Spinal cord (tissue), 10 donors: ENCODE results near the gene PGBD5. TPM values are rescaled to one million over a fixed set of nuclear protein-coding genes. Genes with fewer than 3 reads are reported as not detected.

Experiments
- DNase-seq, 6 donors: peaks; one replicate each; pipeline versions ENCODE4 v3.0.0 to v3.0.0-alpha.2; 2013 to 2015; ENCODE audit warnings: low spot score in 6 of 6, low read depth in 4 of 6
- H3K27ac ChIP-seq: one replicate; pipeline ENCODE4 v1.5.1; 2013; ENCODE audit warnings: low read depth, low read length, control low read depth
- H3K27me3 ChIP-seq: one replicate; pipeline ENCODE4 v1.6.1; 2013; ENCODE audit warnings: low read length; ENCODE audit not compliant: control insufficient read depth, insufficient read depth
- H3K36me3 ChIP-seq: one replicate; pipeline ENCODE4 v1.6.1; 2013; ENCODE audit warnings: low read length; ENCODE audit not compliant: control insufficient read depth, insufficient read depth
- H3K4me1 ChIP-seq: one replicate; pipeline ENCODE4 v1.6.1; 2013; ENCODE audit warnings: low read length; ENCODE audit not compliant: control insufficient read depth, insufficient read depth
- H3K4me3 ChIP-seq: one replicate; pipeline ENCODE4 v1.5.1; 2013; ENCODE audit warnings: low read depth, low read length, control low read depth
- H3K9me3 ChIP-seq: one replicate; pipeline ENCODE4 v1.6.1; 2013; ENCODE audit warnings: low read length; ENCODE audit not compliant: control insufficient read depth, insufficient read depth
- WGBS: methylation state at CpG from one replicate; pipeline ENCODE4 v1.1.5; 2013; ENCODE audit warnings: missing lambda C conversion rate; ENCODE audit not compliant: insufficient coverage; 5-methylcytosine and 5-hydroxymethylcytosine counted together
- polyA plus RNA-seq, 2 donors: library from polyadenylated mRNA; unstranded; fragments of 120-200 nt; gene quantifications; one replicate each; pipeline ENCODE4 v1.2.1, GENCODE V29; 2013; ENCODE audit not compliant: insufficient read length in 2 of 2
- total RNA-seq, 2 donors: library from RNA; depleted of rRNA in 1 of 2; stranded (reverse); fragments of 120-200 nt in 1 of 2; fragments of >200 nt in 1 of 2; gene quantifications; one replicate each; pipeline versions ENCODE4 v1.2.3 to v1.2.4, GENCODE V29; 2013 to 2014
- donor health status: healthy.

The PGBD5 gene
- total and polyA plus RNA-seq, 4 donors: 4.3 to 22.6 (median 16.1) TPM

DNA sequence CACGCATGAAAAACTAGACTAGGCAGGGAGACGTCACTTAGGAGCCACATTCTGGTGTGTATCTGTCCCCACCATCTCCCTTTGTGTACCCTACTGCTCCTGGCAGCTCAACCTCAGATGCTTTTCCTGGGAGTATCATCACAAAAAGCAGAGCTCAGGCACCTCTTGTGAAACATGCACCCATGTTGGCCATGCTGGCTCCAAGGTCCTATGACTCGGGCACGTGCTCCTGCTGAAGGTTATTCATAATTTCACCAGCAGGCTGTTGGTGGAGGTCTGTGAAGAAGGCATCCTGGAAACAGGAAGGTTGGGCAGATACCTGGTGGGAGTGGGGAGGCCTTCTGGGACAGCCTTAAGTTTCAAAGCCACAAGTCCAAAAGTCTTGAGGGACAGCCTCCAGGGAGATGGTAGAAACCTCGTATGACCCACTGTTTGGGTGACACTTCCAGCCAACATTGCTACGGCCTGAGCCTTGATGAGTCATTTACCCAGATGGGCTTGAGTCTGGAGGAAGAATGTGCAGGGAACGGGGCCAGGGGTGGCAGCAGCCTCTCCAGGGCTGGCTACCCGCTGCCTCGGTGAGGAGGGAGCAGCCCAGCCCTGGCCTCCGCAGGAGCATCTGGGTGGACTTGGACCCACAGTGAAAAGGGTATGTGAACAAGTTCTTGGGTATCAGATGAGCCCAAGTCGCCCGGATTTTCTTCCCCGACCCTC lies 75.8 kb downstream of the PGBD5 start:
- H3K9me3 ChIP-seq: no peaks in the 10 kb centered on the region
- no peak overlapping the region for H3K27ac ChIP-seq
- H3K4me3 ChIP-seq: no peak overlapping the region
- H3K36me3 ChIP-seq: peaks cover 35% of the 10 kb centered on the region
- WGBS: 94% methylated on average over 13 of the region's 13 CpGs
- H3K4me1 ChIP-seq: peaks cover 35% of the 10 kb centered on the region
- no peak for DNase-seq
- H3K27me3 ChIP-seq: no peaks in the 10 kb centered on the region

DNA sequence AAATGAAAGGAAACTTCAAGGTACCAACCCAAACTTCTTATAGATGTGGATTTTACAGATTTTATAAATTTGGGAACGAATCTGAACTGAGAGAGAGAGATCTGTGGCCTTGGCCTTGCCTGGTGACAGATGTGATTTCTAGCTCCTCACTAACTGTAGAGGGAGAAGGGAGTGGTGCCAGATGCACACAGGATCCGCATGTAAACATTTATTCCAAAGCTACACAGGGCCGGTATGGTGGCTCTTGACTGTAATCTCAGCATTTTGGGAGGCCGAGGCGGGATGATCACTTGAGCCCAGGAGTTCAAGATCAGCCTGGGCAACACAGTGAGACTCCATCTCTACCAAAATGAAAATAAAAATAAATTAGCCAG lies 77.1 kb downstream of the PGBD5 start:
- Histone ChIP-seq H3K4me1 (peaks cover 39% of the 10 kb centered on the region), H3K36me3 (peaks cover 33% of the 10 kb centered on the region), H3K9me3 (no peaks in the 10 kb centered on the region), H3K27ac (peak overlapping the region; percentile 67), H3K4me3 (no peak overlapping the region), H3K27me3 (no peaks in the 10 kb centered on the region)
- DNase-seq: no peak
- WGBS: 50% methylated on average over 1 of the region's 5 CpGs

DNA sequence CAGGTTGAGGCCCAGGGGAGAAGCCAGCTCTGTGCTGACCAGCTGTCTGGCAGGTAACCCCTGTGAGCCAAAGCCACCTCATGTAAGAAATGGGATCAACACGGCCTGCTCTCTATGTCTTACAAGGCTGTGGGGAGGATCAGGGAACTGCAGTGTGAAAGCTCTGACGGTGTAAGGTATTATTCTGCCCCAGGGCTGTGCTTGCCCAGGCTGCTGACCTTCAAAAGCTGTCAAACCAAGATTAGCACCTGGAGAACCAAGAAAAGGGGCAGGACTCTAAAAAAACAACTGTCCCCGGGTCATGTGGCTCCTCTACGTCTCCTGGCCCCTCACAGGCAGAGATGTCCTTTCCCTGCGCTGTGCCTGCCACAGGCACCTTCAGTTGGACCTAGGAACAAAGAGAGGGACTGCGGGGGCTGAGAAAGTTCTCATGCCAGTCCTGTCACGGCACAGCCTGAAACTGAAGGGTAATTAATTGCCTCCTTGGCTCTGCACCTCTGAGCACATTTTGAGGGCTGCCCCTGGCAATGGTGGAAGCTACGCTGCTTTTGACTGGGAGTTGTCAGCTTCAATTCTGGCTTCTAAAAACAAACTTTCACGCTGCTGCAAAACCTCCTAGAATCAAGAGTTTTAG lies 77.6 kb downstream of the PGBD5 start:
- peak in 3 of 6 donors; percentile 15 to 64 (median 38) for DNase-seq
- Histone ChIP-seq H3K4me1 (peaks cover 34% of the 10 kb centered on the region), H3K9me3 (no peaks in the 10 kb centered on the region), H3K27me3 (no peaks in the 10 kb centered on the region), H3K27ac (peak overlapping the region; percentile 67), H3K4me3 (no peak overlapping the region), H3K36me3 (peaks cover 28% of the 10 kb centered on the region)
- 28% methylated on average over 7 of the region's 9 CpGs for WGBS

DNA sequence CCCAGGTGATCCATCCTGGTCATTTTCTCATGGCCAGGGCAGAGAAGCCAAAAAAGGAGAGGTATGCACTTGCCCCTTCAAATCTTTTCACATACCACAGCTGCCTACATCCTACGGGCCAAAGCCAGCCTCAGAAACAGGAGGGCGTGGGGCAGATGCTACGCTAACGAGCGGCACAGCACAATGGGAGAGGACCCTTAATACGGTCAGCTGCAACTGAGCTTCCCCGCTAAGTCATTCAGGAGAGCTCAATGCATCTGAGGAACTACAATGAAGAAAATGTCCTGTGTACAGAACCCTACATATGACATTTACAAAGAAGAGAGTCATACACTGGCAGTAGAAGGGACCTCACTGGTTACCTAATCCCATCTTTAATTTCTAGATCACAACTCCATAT lies 78.2 kb downstream of the PGBD5 start:
- Histone ChIP-seq H3K27ac (peak overlapping the region; percentile 67), H3K9me3 (no peaks in the 10 kb centered on the region), H3K4me1 (peaks cover 30% of the 10 kb centered on the region), H3K4me3 (no peak overlapping the region), H3K36me3 (peaks cover 28% of the 10 kb centered on the region), H3K27me3 (no peaks in the 10 kb centered on the region)
- 44% methylated on average over 2 of the region's 7 CpGs for WGBS
- no peak for DNase-seq

DNA sequence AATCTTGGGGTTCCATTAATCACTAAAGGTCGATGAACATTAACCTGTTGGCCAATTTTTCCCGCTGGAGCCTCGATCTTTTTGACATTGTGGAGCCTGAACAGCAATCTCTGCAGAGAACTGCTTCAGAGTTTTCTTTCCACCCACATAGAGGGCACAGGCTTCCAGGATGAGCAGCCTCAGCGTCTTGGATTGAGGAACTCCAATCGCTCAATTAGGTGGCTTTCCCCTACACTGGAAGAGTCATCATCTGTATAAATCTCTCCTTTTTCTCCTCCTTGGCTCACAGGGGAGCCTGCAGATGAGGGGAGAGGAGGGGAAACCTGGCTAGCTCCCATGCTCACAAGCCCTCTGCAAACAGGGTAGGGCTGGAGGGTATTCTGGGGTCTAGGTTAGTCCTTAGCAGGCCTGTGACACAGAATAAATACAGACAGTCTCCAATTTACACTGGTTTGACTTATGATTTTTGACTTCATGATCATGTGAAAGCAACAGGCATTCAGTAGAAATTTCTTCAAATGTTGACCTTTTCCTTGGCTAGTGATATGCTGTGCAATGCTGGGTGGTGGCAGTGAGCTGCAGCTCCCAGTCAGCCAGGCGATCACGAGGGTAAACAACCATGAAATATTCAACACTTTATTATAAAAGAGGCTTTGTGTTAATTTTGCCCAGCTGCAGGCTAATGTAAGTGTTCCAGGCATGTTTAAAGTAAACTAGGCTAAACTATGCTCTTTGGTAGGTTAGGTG lies 80.8 kb downstream of the PGBD5 start:
- DNase-seq: no peak
- 85% methylated on average over 3 of the region's 7 CpGs for WGBS
- Histone ChIP-seq H3K9me3 (no peaks in the 10 kb centered on the region), H3K27ac (no peak overlapping the region), H3K4me1 (peaks cover 24% of the 10 kb centered on the region), H3K36me3 (peaks cover 26% of the 10 kb centered on the region), H3K27me3 (no peaks in the 10 kb centered on the region), H3K4me3 (no peak overlapping the region)

DNA sequence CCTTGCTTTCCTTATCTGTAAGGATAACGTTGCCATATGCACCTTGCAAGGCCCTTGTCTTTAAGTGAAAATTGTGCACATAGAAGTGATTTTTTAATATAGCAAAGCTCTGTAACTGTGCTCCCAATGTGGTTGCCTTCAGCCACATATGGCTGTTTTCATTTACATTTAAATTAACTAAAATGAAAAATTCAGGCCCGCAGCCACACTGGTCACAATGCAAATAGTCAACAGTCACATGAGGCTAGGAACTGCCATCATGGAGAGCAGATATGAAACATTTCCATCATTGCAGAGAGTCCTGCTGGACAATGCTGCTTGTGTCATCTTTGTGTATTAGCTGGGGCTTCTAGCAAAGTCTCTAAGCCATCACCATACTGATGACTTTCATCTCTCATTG lies 83.4 kb downstream of the PGBD5 start:
- Histone ChIP-seq H3K27ac (no peak overlapping the region), H3K4me3 (no peak overlapping the region), H3K4me1 (peaks cover 10% of the 10 kb centered on the region), H3K9me3 (no peaks in the 10 kb centered on the region), H3K27me3 (no peaks in the 10 kb centered on the region), H3K36me3 (peaks cover 10% of the 10 kb centered on the region)
- DNase-seq: peak in 1 of 6 donors; percentile 40
- WGBS: 86% methylated on average over 1 of the region's 2 CpGs

DNA sequence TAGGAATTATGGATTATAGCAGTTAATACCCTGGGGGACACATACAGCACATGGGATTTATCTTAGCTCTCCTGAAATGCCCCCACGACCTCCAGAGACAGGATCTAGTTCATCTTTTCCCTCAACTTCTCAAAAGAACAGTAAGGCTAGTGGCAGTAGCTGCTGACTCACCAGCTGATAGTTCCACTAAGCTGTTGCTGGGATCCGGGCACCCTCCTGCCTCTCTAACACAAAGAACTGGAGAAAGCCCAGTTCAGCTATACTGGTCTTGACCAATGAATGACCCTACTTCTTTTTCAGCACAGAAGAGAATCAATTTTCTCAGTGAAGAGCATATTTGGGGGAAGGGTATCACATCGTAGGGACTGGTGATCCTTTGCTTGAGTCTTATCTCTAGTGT lies 84.1 kb downstream of the PGBD5 start:
- Histone ChIP-seq H3K4me3 (no peak overlapping the region), H3K27ac (peak overlapping the region; percentile 22), H3K27me3 (no peaks in the 10 kb centered on the region), H3K9me3 (no peaks in the 10 kb centered on the region), H3K36me3 (peaks cover 11% of the 10 kb centered on the region), H3K4me1 (peaks cover 9% of the 10 kb centered on the region)
- WGBS: 76% methylated on average over 3 of the region's 3 CpGs
- no peak for DNase-seq

DNA sequence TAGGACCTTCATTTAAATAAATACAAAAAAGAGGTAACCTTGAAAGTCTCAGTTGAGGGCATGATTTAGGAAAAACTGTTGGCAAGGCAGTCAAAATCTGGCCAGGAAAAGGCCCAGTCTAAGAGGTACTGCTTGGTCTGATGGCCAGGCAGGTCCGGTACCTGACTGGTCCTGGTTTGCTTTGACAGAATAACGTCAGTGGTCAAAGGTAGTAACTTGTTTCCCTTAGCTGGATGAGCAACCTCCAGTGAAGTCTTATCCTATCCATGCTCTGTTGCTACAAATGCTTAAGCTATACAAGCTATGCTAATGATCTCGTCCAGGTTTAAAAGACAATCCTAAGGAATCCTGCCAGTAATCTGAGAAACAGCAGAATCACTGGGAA lies 85.0 kb downstream of the PGBD5 start:
- Histone ChIP-seq H3K36me3 (peaks cover 20% of the 10 kb centered on the region), H3K27ac (no peak overlapping the region), H3K4me3 (no peak overlapping the region), H3K4me1 (peaks cover 9% of the 10 kb centered on the region), H3K27me3 (no peaks in the 10 kb centered on the region), H3K9me3 (no peaks in the 10 kb centered on the region)
- DNase-seq: no peak
- 54% methylated on average over 3 of the region's 3 CpGs for WGBS

DNA sequence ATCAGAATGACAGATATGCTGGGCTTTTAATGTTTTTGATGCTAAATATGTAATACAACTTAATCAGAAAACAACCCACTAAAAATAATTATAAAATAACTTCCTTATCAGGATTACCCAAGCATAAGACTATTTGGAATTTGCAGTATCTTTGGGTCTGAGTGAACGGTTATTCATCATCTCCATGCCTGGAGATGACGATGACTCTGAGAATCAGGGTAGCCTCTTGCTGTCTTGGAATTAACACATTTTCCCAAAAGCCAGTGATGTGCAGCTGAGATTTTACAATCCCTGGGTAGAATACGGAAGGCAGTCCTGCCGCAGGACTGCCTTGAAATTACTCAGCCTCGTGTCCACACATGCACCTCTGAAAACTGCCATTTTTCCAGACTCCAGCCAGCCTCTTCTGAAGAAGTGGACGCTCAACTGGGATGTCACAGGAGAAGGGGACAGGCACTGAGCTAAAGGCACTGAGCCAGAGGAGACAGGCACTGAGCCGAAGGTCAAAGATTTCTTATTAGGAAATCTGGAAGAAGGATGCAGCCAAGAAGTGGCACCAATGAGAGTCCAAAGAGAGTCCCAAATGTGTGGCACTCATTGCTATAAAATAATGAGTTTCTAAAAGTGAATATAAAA lies 85.5 kb downstream of the PGBD5 start:
- no peak overlapping the region for H3K27ac ChIP-seq
- no peaks in the 10 kb centered on the region for H3K27me3 ChIP-seq
- peaks cover 7% of the 10 kb centered on the region for H3K4me1 ChIP-seq
- no peak overlapping the region for H3K4me3 ChIP-seq
- 79% methylated on average over 7 of the region's 7 CpGs for WGBS
- no peaks in the 10 kb centered on the region for H3K9me3 ChIP-seq
- peaks cover 20% of the 10 kb centered on the region for H3K36me3 ChIP-seq
- DNase-seq: peak in 1 of 6 donors; percentile 12
